ENCODE results near the gene FAM24A. TPM values are rescaled to one million over a fixed set of nuclear protein-coding genes. Genes with fewer than 3 reads are reported as not detected.

FAM24A gene, protein sequence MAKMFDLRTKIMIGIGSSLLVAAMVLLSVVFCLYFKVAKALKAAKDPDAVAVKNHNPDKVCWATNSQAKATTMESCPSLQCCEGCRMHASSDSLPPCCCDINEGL
- not detected in 2 replicates for total RNA-seq (2021)
- not detected for Bru-seq, nascent RNA
- not detected for BruChase-seq, experiment 1, labeled RNA remaining after a 2-hour chase
- BruChase-seq, experiment 2, labeled RNA remaining after a 6-hour chase: not detected
- long read RNA-seq: 0 reads

DNA sequence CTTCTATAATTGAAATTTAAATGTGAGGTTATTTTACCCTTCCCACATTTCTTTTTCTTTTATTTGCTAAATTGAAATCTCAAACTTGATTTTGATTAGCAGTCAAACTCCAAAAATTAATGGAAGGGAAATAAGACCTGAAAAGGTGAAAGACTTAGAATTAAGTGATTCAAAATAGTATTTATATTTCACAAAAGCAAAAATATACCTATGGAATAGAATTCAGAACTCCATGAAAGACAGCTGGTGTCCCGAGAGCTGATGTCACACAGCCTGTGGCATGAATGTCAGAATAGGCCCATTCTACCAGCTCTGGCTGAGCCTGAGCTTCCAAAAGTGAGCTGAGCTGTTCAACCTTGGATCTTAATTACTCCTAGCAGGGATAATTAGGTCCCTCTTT lies at the start of gene FAM24A:
Gene FAM24A, plus strand, starts transcription at position 301 of the 400 bp plus-strand sequence. CDS start 1,025 bp downstream, outside the sequence.
- H3K9me3 ChIP-seq (ENCODE audit: insufficient read depth, low read depth): no peaks in the 10 kb centered on the region
- POLR2A ChIA-PET (ENCODE audit: unreplicated experiment): no interaction called here
- H4K20me1 ChIP-seq (ENCODE audit: insufficient read depth): no peaks in the 10 kb centered on the region
- no peaks in the 10 kb centered on the region for H3K36me3 ChIP-seq (ENCODE audit: low read depth)
- peaks cover 9% of the 10 kb centered on the region for H3K27me3 ChIP-seq (ENCODE audit: insufficient read depth, low read depth)
- H2AFZ ChIP-seq: no peak within 1 kb of the TSS
- no peak for DNase-seq
- H3K27ac ChIP-seq: no peak within 1 kb of the TSS
- H3K79me2 ChIP-seq (ENCODE audit: low read depth): no peaks in the 10 kb centered on the region
- no peaks in the 10 kb centered on the region for H3F3A ChIP-seq (ENCODE audit: insufficient read depth, low read depth)
- CTCF ChIA-PET: no interaction called here
- intact Hi-C loops (cut with micrococcal nuclease; ENCODE audit: unreplicated experiment): no loop called here
- H3K4me1 ChIP-seq (replicated peaks; ENCODE audit: insufficient read depth): no peaks in the 10 kb centered on the region
- no peaks in the 10 kb centered on the region for H3K9me2 ChIP-seq (ENCODE audit: insufficient read depth)
- TF ChIP-seq CTCF (conservative IDR thresholded peaks at IDR 0.05) (no peak), EZH2 (IDR thresholded peaks at IDR 0.05; ENCODE audit: low read depth) (no peak)
- H3K4me2 ChIP-seq: no peak within 1 kb of the TSS
- no TSS peak for BruUV-seq (replicated peaks)
- no peak within 1 kb of the TSS for H3K4me3 ChIP-seq

DNA sequence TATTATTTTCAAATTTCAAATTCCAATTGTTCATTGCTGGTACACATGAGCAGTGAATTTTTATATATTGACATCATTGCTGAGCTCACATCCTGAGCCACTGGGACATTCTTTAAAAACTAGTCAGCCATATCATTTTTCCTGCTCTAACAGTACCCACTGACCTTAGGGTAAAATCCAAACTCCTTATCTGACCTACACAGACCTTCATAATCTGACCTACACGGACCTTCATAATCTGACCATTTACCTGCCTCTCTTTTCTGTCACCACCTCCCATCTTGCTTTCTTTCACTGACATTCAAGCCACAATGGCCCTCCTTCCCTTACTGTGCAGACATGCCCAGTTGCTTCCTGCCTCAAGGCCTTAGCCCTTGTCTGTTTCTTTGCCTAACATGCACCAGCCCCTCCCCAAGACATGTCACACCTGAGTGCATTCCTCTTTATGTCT lies 48.7 kb upstream of the FAM24A start:
- ChIA-PET POLR2A (ENCODE audit: unreplicated experiment) (no interaction called here), CTCF (no interaction called here)
- H4K20me1 ChIP-seq (ENCODE audit: insufficient read depth): no peaks in the 10 kb centered on the region
- H3K36me3 ChIP-seq (ENCODE audit: low read depth): no peaks in the 10 kb centered on the region
- peaks cover 25% of the 10 kb centered on the region for H3K4me1 ChIP-seq (replicated peaks; ENCODE audit: insufficient read depth)
- H2AFZ ChIP-seq: no peak overlapping the region
- no peak overlapping the region for H3K27ac ChIP-seq
- intact Hi-C loops (cut with micrococcal nuclease; ENCODE audit: unreplicated experiment): no loop called here
- H3K4me2 ChIP-seq: no peak overlapping the region
- H3K4me3 ChIP-seq: no peak overlapping the region
- no peaks in the 10 kb centered on the region for H3F3A ChIP-seq (ENCODE audit: insufficient read depth, low read depth)
- H3K79me2 ChIP-seq (ENCODE audit: low read depth): peaks cover 29% of the 10 kb centered on the region
- BruUV-seq (replicated peaks): TSS peak; percentile 22
- no peaks in the 10 kb centered on the region for H3K9me2 ChIP-seq (ENCODE audit: insufficient read depth)
- H3K9me3 ChIP-seq (ENCODE audit: insufficient read depth, low read depth): no peaks in the 10 kb centered on the region
- H3K27me3 ChIP-seq (ENCODE audit: insufficient read depth, low read depth): no peaks in the 10 kb centered on the region
- no peak for DNase-seq
- no peak for TF ChIP-seq CTCF (conservative IDR thresholded peaks at IDR 0.05)
- no peak for TF ChIP-seq EZH2 (IDR thresholded peaks at IDR 0.05; ENCODE audit: low read depth)

DNA sequence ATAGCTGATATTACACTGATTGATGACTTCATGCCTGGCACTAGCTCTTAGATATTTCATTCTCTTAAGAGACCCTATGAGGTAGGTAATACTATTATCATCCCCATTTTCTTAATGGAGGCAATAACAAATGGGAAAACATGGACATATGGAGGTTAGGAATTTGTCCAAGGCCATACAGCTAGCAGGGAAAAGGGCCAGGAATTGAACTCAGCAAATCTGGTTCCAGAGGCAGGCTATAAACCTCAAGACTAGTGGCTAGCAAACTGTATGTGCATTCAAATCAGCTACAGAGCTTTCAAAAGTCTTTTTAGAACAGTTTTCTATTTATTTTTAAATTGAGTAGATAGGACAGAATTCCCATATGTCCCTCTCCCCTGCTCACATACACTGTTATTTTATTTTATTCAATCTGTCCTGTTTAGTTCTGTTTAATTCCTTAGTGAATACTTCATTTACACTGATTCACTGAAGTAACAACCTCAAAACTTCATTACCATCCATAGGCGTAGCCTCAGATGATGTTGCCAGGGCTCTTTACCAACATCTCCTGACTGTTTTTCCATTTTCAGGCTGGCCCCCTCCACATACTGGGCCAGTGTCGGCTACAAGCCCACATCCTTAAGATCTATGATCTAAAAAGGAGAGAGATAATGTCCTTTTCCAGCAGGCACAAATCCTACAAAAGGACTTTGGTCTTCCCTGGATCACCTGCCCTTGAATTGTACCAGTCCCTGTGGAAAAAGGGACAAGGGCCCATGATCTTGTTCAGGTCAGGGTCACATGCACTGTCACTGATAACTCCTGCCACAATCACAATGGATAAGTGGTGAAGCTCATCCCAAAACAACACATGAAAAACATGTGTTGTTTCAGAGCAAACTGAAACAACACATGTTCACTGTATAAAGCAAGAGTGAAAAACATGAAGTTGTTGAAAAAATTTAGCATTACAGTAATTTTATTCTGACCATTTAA lies 46.9 kb upstream of the FAM24A start:
- Histone ChIP-seq H3K36me3 (ENCODE audit: low read depth) (no peaks in the 10 kb centered on the region), H3K79me2 (ENCODE audit: low read depth) (peaks cover 30% of the 10 kb centered on the region), H3K27ac (no peak overlapping the region), H3K4me2 (no peak overlapping the region), H3K27me3 (ENCODE audit: insufficient read depth, low read depth) (no peaks in the 10 kb centered on the region), H3K9me2 (ENCODE audit: insufficient read depth) (no peaks in the 10 kb centered on the region), H3K9me3 (ENCODE audit: insufficient read depth, low read depth) (no peaks in the 10 kb centered on the region), H3K4me3 (no peak overlapping the region), H3F3A (ENCODE audit: insufficient read depth, low read depth) (no peaks in the 10 kb centered on the region), H2AFZ (no peak overlapping the region), H3K4me1 (replicated peaks; ENCODE audit: insufficient read depth) (peaks cover 25% of the 10 kb centered on the region), H4K20me1 (ENCODE audit: insufficient read depth) (no peaks in the 10 kb centered on the region)
- BruUV-seq (replicated peaks): no TSS peak
- intact Hi-C loops (cut with micrococcal nuclease; ENCODE audit: unreplicated experiment): no loop called here
- POLR2A ChIA-PET (ENCODE audit: unreplicated experiment): interaction anchor here (0.7 kb wide), 1 partner anchor 69 kb away, joined by 6 read pairs; no protein-coding TSS in a partner anchor
- DNase-seq: no peak
- CTCF ChIA-PET: no interaction called here
- TF ChIP-seq CTCF (conservative IDR thresholded peaks at IDR 0.05) (no peak), EZH2 (IDR thresholded peaks at IDR 0.05; ENCODE audit: low read depth) (no peak)

Data from PC-9 (cell line).